ENCODE results near the gene TRIM14. TPM values are rescaled to one million over a fixed set of nuclear protein-coding genes. Genes with fewer than 3 reads are reported as not detected.
A peak's percentile ranks its signal among the peaks of the same experiment; 100 is the strongest.

TRIM14 gene
- total and polyA plus RNA-seq, 2 of the 13 experiments (the other 11 are each of a cell fraction or from before 2014, with no cell fraction given) = 9.2 to 13.0 TPM

- TF ChIP-seq, protein P1, sequence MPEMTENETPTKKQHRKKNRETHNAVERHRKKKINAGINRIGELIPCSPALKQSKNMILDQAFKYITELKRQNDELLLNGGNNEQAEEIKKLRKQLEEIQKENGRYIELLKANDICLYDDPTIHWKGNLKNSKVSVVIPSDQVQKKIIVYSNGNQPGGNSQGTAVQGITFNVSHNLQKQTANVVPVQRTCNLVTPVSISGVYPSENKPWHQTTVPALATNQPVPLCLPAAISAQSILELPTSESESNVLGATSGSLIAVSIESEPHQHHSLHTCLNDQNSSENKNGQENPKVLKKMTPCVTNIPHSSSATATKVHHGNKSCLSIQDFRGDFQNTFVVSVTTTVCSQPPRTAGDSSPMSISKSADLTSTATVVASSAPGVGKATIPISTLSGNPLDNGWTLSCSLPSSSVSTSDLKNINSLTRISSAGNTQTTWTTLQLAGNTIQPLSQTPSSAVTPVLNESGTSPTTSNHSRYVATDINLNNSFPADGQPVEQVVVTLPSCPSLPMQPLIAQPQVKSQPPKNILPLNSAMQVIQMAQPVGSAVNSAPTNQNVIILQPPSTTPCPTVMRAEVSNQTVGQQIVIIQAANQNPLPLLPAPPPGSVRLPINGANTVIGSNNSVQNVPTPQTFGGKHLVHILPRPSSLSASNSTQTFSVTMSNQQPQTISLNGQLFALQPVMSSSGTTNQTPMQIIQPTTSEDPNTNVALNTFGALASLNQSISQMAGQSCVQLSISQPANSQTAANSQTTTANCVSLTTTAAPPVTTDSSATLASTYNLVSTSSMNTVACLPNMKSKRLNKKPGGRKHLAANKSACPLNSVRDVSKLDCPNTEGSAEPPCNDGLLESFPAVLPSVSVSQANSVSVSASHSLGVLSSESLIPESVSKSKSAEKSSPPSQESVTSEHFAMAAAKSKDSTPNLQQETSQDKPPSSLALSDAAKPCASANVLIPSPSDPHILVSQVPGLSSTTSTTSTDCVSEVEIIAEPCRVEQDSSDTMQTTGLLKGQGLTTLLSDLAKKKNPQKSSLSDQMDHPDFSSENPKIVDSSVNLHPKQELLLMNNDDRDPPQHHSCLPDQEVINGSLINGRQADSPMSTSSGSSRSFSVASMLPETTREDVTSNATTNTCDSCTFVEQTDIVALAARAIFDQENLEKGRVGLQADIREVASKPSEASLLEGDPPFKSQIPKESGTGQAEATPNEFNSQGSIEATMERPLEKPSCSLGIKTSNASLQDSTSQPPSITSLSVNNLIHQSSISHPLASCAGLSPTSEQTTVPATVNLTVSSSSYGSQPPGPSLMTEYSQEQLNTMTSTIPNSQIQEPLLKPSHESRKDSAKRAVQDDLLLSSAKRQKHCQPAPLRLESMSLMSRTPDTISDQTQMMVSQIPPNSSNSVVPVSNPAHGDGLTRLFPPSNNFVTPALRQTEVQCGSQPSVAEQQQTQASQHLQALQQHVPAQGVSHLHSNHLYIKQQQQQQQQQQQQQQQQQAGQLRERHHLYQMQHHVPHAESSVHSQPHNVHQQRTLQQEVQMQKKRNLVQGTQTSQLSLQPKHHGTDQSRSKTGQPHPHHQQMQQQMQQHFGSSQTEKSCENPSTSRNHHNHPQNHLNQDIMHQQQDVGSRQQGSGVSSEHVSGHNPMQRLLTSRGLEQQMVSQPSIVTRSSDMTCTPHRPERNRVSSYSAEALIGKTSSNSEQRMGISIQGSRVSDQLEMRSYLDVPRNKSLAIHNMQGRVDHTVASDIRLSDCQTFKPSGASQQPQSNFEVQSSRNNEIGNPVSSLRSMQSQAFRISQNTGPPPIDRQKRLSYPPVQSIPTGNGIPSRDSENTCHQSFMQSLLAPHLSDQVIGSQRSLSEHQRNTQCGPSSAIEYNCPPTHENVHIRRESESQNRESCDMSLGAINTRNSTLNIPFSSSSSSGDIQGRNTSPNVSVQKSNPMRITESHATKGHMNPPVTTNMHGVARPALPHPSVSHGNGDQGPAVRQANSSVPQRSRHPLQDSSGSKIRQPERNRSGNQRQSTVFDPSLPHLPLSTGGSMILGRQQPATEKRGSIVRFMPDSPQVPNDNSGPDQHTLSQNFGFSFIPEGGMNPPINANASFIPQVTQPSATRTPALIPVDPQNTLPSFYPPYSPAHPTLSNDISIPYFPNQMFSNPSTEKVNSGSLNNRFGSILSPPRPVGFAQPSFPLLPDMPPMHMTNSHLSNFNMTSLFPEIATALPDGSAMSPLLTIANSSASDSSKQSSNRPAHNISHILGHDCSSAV (CRISPR knock-in tag; IDR thresholded peaks at IDR 0.05; ENCODE audit: borderline replicate concordance) = no peak
- TF ChIP-seq ZNF530 (CRISPR knock-in tag; IDR thresholded peaks at IDR 0.05; ENCODE audit: low read depth) (no peak), ZNF253 (CRISPR knock-in tag; IDR thresholded peaks at IDR 0.05; ENCODE audit: borderline replicate concordance) (0 out of 2 replicates have a peak, but pooled peaks have one; percentile 28), MNT (IDR thresholded peaks at IDR 0.05) (peak; percentile 71), TEF (CRISPR knock-in tag; IDR thresholded peaks at IDR 0.05) (no peak), ZNF841 (CRISPR knock-in tag; IDR thresholded peaks at IDR 0.05; ENCODE audit: borderline replicate concordance) (no peak), ZNF34 (CRISPR knock-in tag; IDR thresholded peaks at IDR 0.05; ENCODE audit: borderline replicate concordance) (no peak), ZBTB49 (CRISPR knock-in tag; IDR thresholded peaks at IDR 0.05; ENCODE audit: borderline replicate concordance) (no peak), HHEX (CRISPR knock-in tag; IDR thresholded peaks at IDR 0.05) (no peak), DNMT1 (CRISPR knock-in tag; IDR thresholded peaks at IDR 0.05) (no peak), ZBTB21 (CRISPR knock-in tag; IDR thresholded peaks at IDR 0.05) (0 out of 2 replicates have a peak, but pooled peaks have one; percentile 45), MZF1 (CRISPR knock-in tag; IDR thresholded peaks at IDR 0.05; ENCODE audit: borderline replicate concordance) (no peak), ZNF660 (CRISPR knock-in tag; IDR thresholded peaks at IDR 0.05; ENCODE audit: borderline replicate concordance, low read depth) (no peak)
Observed at GRCh38 chr9:98150164-98150563, 31.1 kb upstream of the TRIM14 start (continued).

All from HepG2 (cell line).